CD4-positive, alpha-beta T cell treated with Interleukin-10 for 1 hour (primary cell): Measurements from ENCODE around the gene ITIH5.
"Not testable (repeated sequence)": the region's sequence is repeated elsewhere in the genome, so short reads cannot be mapped to it uniquely, and the experiment has no call there.

Experiments
- DNase-seq: peaks from one replicate; pipeline ENCODE4 v3.0.0-alpha.2; 2020

The ITIH5 gene

GRCh38 chr10:7666253-7667023 is at the start of gene ITIH5:
Gene ITIH5, minus strand, starts transcription at chr10:7666966. Its CDS starts 74 bp downstream, at chr10:7666892.
- DNase-seq, result no peak

- no peak for DNase-seq
These were observed 48.7 kb upstream of the ITIH5 start for GRCh38 chr10:7715515-7715914.

- DNase-seq, result not testable (repeated sequence)
These were observed 44.3 kb upstream of the ITIH5 start for GRCh38 chr10:7711075-7711474.

GRCh38 chr10:7710446-7710845 is 43.7 kb upstream of the ITIH5 start:
- no peak for DNase-seq

- DNase-seq, result no peak
These were observed 42.1 kb upstream of the ITIH5 start for GRCh38 chr10:7708832-7709231.

- no peak for DNase-seq
These were observed 41.3 kb upstream of the ITIH5 start for GRCh38 chr10:7707858-7708622.

- no peak for DNase-seq
These were observed 40.3 kb upstream of the ITIH5 start for GRCh38 chr10:7707102-7707501.

GRCh38 chr10:7706534-7707073 is 39.8 kb upstream of the ITIH5 start:
- no peak for DNase-seq

- no peak for DNase-seq
These were observed 38.6 kb upstream of the ITIH5 start for GRCh38 chr10:7705341-7705740.

- DNase-seq, result no peak
These were observed 37.6 kb upstream of the ITIH5 start for GRCh38 chr10:7704071-7705016.

GRCh38 chr10:7703140-7703539 is 36.4 kb upstream of the ITIH5 start, which contains the start of gene ITIH2:
Gene ITIH2, plus strand, starts transcription at chr10:7703316. Its CDS starts 119 bp downstream, at chr10:7703435.
- DNase-seq, result no peak

GRCh38 chr10:7702288-7702812 is 35.6 kb upstream of the ITIH5 start:
- no peak for DNase-seq

- DNase-seq, result no peak
These were observed 34.5 kb upstream of the ITIH5 start for GRCh38 chr10:7701158-7701742.

- DNase-seq, result no peak
These were observed 33.9 kb upstream of the ITIH5 start for GRCh38 chr10:7700577-7701125.

- no peak for DNase-seq
These were observed 30.7 kb upstream of the ITIH5 start for GRCh38 chr10:7697426-7697825.

- no peak for DNase-seq
These were observed 29.8 kb upstream of the ITIH5 start for GRCh38 chr10:7696545-7696944.

GRCh38 chr10:7693194-7693593 is 26.4 kb upstream of the ITIH5 start:
- not testable (repeated sequence) for DNase-seq

- not testable (repeated sequence) for DNase-seq
These were observed 25.6 kb upstream of the ITIH5 start for GRCh38 chr10:7692368-7692767.

GRCh38 chr10:7690885-7691597 is 24.3 kb upstream of the ITIH5 start:
- DNase-seq, result not testable (repeated sequence)

- no peak for DNase-seq
These were observed 22.8 kb upstream of the ITIH5 start for GRCh38 chr10:7689591-7689990.
